GM18858 (cell line): Measurements from ENCODE around the gene FLRT2.

Source experiments
- ATAC-seq: cut with Tn5 transposase; IDR thresholded peaks from one replicate; pipeline ENCODE4 v1.9.1; 2021; ENCODE audit not compliant: unreplicated experiment

FLRT2 gene

GRCh38 chr14:85644211-85644610 lies 114.3 kb downstream of the FLRT2 start:
- ATAC-seq = no peak

GRCh38 chr14:85653029-85653428 lies 123.1 kb downstream of the FLRT2 start:
- ATAC-seq = no peak

- no peak for ATAC-seq
Observed at GRCh38 chr14:85660243-85660922, 130.4 kb downstream of the FLRT2 start.

GRCh38 chr14:85662096-85662495 lies 132.2 kb downstream of the FLRT2 start:
- ATAC-seq = no peak

GRCh38 chr14:85663256-85663655 lies 133.3 kb downstream of the FLRT2 start:
- no peak for ATAC-seq

- no peak for ATAC-seq
Observed at GRCh38 chr14:85663667-85664066, 133.7 kb downstream of the FLRT2 start.

GRCh38 chr14:85675957-85676356 lies 146.0 kb downstream of the FLRT2 start:
- ATAC-seq = no peak

- no peak for ATAC-seq
Observed at GRCh38 chr14:85686908-85687307, 157.0 kb downstream of the FLRT2 start.

- ATAC-seq = no peak
Observed at GRCh38 chr14:85687456-85687855, 157.5 kb downstream of the FLRT2 start.

- ATAC-seq = no peak
Observed at GRCh38 chr14:85688006-85688405, 158.1 kb downstream of the FLRT2 start.

- no peak for ATAC-seq
Observed at GRCh38 chr14:85695300-85695699, 165.4 kb downstream of the FLRT2 start.

- no peak for ATAC-seq
Observed at GRCh38 chr14:85701116-85701515, 171.2 kb downstream of the FLRT2 start.

- no peak for ATAC-seq
Observed at GRCh38 chr14:85701763-85702162, 171.8 kb downstream of the FLRT2 start.

GRCh38 chr14:85702191-85702590 lies 172.2 kb downstream of the FLRT2 start:
- no peak for ATAC-seq

GRCh38 chr14:85702997-85703396 lies 173.1 kb downstream of the FLRT2 start:
- no peak for ATAC-seq
